22Rv1 (cell line): ENCODE measurements around the gene NR4A1.

ENCODE experiments used
- H3K27ac ChIP-seq: fragments of 450-650 bp; 2 replicates; pipeline ENCODE4 v1.5.1; 2017
- CTCF ChIP-seq: fragments of 450-650 bp; IDR thresholded peaks from 2 replicates; pipeline ENCODE4 v1.5.1; 2017; ENCODE audit warnings: mild to moderate bottlenecking
- ZFX ChIP-seq: fragments of 450-650 bp; IDR thresholded peaks from 2 replicates; pipeline ENCODE4 v1.6.1; 2017; ENCODE audit warnings: antibody characterized with exemption, borderline replicate concordance

NR4A1 gene

GRCh38 chr12:52044292-52044983, 6.8 kb upstream of the NR4A1 start:
- H3K27ac ChIP-seq, result no peak overlapping the region
- no peak for TF ChIP-seq ZFX
- no peak for TF ChIP-seq CTCF

- H3K27ac ChIP-seq, result no peak overlapping the region
- TF ChIP-seq CTCF, result no peak
- no peak for TF ChIP-seq ZFX
Observed at GRCh38 chr12:52045794-52046199, 5.4 kb upstream of the NR4A1 start.

GRCh38 chr12:52046859-52047258, 4.4 kb upstream of the NR4A1 start:
- no peak for TF ChIP-seq ZFX
- TF ChIP-seq CTCF, result no peak
- H3K27ac ChIP-seq, result no peak overlapping the region

- TF ChIP-seq CTCF (no peak), ZFX (no peak)
- H3K27ac ChIP-seq, result 0 out of 2 replicates have a peak overlapping the region, but pooled peaks have one; percentile 85
Observed at GRCh38 chr12:52049286-52049685, 2.0 kb upstream of the NR4A1 start.

- peak overlapping the region; percentile 85 for H3K27ac ChIP-seq
- no peak for TF ChIP-seq ZFX
- no peak for TF ChIP-seq CTCF
Observed at GRCh38 chr12:52049688-52050087, 1.6 kb upstream of the NR4A1 start.

- H3K27ac ChIP-seq, result peak overlapping the region; percentile 85
- TF ChIP-seq ZFX, result no peak
- TF ChIP-seq CTCF, result no peak
Observed at GRCh38 chr12:52050116-52050757, 1.0 kb upstream of the NR4A1 start.

- peak overlapping the region; percentile 85 for H3K27ac ChIP-seq
- no peak for TF ChIP-seq ZFX
- no peak for TF ChIP-seq CTCF
Observed at GRCh38 chr12:52052468-52053186, 1.4 kb downstream of the NR4A1 start.
